GM12878 (cell line): ENCODE measurements around the gene TMEM45B.

Source experiments
- BACH1 ChIP-seq: fragments of 450-650 bp; IDR thresholded peaks from 2 replicates; pipeline ENCODE4 v1.6.1; 2017; ENCODE audit warnings: mild to moderate bottlenecking, borderline replicate concordance
- BCL3 ChIP-seq: IDR thresholded peaks from 2 replicates; pipeline ENCODE4 v1.6.1; 2011; ENCODE audit warnings: borderline replicate concordance, low read depth, mild to moderate bottlenecking, moderate library complexity, low read length; ENCODE audit not compliant: insufficient read depth, poor library complexity, severe bottlenecking
- CBX5 ChIP-seq: sonication (generic); IDR thresholded peaks from 2 replicates; pipeline ENCODE4 v1.6.1; 2016; ENCODE audit warnings: low read depth, moderate library complexity, mild to moderate bottlenecking, inconsistent platforms
- CTCF ChIP-seq, 3 experiments: IDR thresholded peaks in 2 of 3; conservative IDR thresholded peaks in 1 of 3; 2 replicates each; pipeline ENCODE4 v1.5.1; 2011; ENCODE audit warnings: low read depth in 3 of 3, low read length in 3 of 3, mild to moderate bottlenecking in 3 of 3, control low read depth in 2 of 3, moderate library complexity in 2 of 3, inconsistent platforms in 1 of 3, mixed read lengths in 1 of 3; ENCODE audit not compliant: control insufficient read depth in 2 of 3, insufficient read depth in 1 of 3; ENCODE audit errors: extremely low read depth in 1 of 3
- EP300 ChIP-seq, 2 experiments: fragments of 150-350 bp in 1 of 2; IDR thresholded peaks; 2 replicates each; pipeline ENCODE4 v1.6.1; 2011 to 2012; ENCODE audit warnings: low read depth in 2 of 2, low read length in 2 of 2, borderline replicate concordance in 1 of 2, improper control_type of control experiment in 1 of 2, inconsistent platforms in 1 of 2; ENCODE audit not compliant: control insufficient read depth in 1 of 2
- POLR2A ChIP-seq: IDR thresholded peaks from 2 replicates; pipeline ENCODE4 v1.6.1; 2011; ENCODE audit warnings: low read depth, mild to moderate bottlenecking, low read length
- RAD21 ChIP-seq: IDR thresholded peaks from 2 replicates; pipeline ENCODE4 v1.6.1; 2011; ENCODE audit warnings: mild to moderate bottlenecking, low read depth, low read length, moderate library complexity; ENCODE audit not compliant: insufficient read depth
- RCOR1 ChIP-seq: conservative IDR thresholded peaks from 2 replicates; pipeline ENCODE4 v1.6.1; 2012; ENCODE audit warnings: low read depth, low read length, improper control_type of control experiment
- SMARCA5 ChIP-seq: fragments of 450-650 bp; IDR thresholded peaks from 2 replicates; pipeline ENCODE4 v1.6.1; 2017; ENCODE audit warnings: mild to moderate bottlenecking
- SREBF2 ChIP-seq: IDR thresholded peaks from 2 replicates; pipeline ENCODE4 v1.6.1; 2012; ENCODE audit warnings: mild to moderate bottlenecking, low read length
- SRF ChIP-seq, 2 experiments: IDR thresholded peaks; 2 replicates each; pipeline ENCODE4 v1.6.1; 2011; ENCODE audit warnings: low read depth in 2 of 2, low read length in 2 of 2, mild to moderate bottlenecking in 1 of 2, moderate library complexity in 1 of 2
- TF ChIP-seq, protein P1 (sequence below): IDR thresholded peaks from 2 replicates; pipeline ENCODE4 v1.6.1; 2012; ENCODE audit warnings: low read length, inconsistent platforms

- TF ChIP-seq, protein P1, sequence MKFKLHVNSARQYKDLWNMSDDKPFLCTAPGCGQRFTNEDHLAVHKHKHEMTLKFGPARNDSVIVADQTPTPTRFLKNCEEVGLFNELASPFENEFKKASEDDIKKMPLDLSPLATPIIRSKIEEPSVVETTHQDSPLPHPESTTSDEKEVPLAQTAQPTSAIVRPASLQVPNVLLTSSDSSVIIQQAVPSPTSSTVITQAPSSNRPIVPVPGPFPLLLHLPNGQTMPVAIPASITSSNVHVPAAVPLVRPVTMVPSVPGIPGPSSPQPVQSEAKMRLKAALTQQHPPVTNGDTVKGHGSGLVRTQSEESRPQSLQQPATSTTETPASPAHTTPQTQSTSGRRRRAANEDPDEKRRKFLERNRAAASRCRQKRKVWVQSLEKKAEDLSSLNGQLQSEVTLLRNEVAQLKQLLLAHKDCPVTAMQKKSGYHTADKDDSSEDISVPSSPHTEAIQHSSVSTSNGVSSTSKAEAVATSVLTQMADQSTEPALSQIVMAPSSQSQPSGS, result no peak
- TF ChIP-seq SRF (IDR thresholded peaks at IDR 0.05; ENCODE audit: low read depth in 2 of 2, low read length in 2 of 2), result no peak
- TF ChIP-seq SMARCA5, result no peak
- TF ChIP-seq CTCF (IDR thresholded peaks at IDR 0.05 in 2 of 3, conservative IDR thresholded peaks at IDR 0.05 in 1 of 3; ENCODE audit: control insufficient read depth in 2 of 3, extremely low read depth in 1 of 3, insufficient read depth in 1 of 3, low read depth in 3 of 3, low read length in 3 of 3), result no peak
- no peak for TF ChIP-seq POLR2A
- TF ChIP-seq CBX5, result no peak
- TF ChIP-seq SREBF2, result no peak
- no peak for TF ChIP-seq EP300 (IDR thresholded peaks at IDR 0.05; ENCODE audit: borderline replicate concordance in 1 of 2, control insufficient read depth in 1 of 2, low read depth in 2 of 2, low read length in 2 of 2)
- no peak for TF ChIP-seq BCL3
- TF ChIP-seq BACH1, result no peak
- TF ChIP-seq RCOR1, result no peak
- TF ChIP-seq RAD21, result no peak
Observed at GRCh38 chr11:129825380-129825779, 9.7 kb downstream of the TMEM45B start.
